Neuron (in vitro differentiated cells): ENCODE results near the gene OR52B2.

Source experiments
- H2AFZ ChIP-seq: one replicate; pipeline ENCODE4 v1.6.1; 2013; ENCODE audit warnings: low read depth, mild to moderate bottlenecking, inconsistent platforms, low read length, moderate library complexity
- H3K27me3 ChIP-seq: one replicate; pipeline ENCODE4 v1.6.1; 2013; ENCODE audit warnings: low read length; ENCODE audit not compliant: insufficient read depth
- H3K36me3 ChIP-seq: one replicate; pipeline ENCODE4 v1.6.1; 2013; ENCODE audit warnings: low read length; ENCODE audit not compliant: insufficient read depth
- H3K4me1 ChIP-seq: one replicate; pipeline ENCODE4 v1.6.1; 2013; ENCODE audit warnings: low read length; ENCODE audit not compliant: insufficient read depth
- H3K4me3 ChIP-seq: 2 replicates; pipeline ENCODE4 v1.5.1; 2013; ENCODE audit warnings: mild to moderate bottlenecking, low read length, moderate library complexity
- H3K9me3 ChIP-seq: one replicate; pipeline ENCODE4 v1.6.1; 2013; ENCODE audit warnings: low read length

OR52B2 gene

DNA sequence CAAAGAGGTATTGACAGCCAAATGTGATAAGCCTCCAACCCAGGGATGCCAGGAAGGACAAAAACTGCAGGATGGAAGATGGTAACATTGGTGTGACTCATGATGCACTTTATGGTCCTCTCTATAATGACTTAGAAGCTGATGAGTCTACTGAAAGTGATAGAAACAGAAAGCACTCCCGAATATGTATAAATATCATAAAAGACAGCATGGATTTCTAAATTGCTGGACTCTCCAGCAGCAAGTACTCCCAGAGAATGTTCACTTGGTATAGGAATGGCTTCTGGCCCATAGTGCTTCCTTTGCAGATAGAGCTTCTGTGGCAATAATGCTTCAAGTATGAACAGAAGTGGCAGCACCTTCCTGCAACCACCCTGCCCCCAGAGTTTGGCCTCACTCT lies at the start of gene OR52B2:
TSS of gene OR52B2 (minus strand) at position 101 of the 400 bp plus-strand sequence. CDS start at position 101, 0 bp downstream.
- no peaks in the 10 kb centered on the region for H3K4me1 ChIP-seq
- H3K36me3 ChIP-seq: no peaks in the 10 kb centered on the region
- H2AFZ ChIP-seq: no peak within 1 kb of the TSS
- H3K9me3 ChIP-seq: no peaks in the 10 kb centered on the region
- peaks cover 3% of the 10 kb centered on the region for H3K27me3 ChIP-seq
- H3K4me3 ChIP-seq: no peak within 1 kb of the TSS

DNA sequence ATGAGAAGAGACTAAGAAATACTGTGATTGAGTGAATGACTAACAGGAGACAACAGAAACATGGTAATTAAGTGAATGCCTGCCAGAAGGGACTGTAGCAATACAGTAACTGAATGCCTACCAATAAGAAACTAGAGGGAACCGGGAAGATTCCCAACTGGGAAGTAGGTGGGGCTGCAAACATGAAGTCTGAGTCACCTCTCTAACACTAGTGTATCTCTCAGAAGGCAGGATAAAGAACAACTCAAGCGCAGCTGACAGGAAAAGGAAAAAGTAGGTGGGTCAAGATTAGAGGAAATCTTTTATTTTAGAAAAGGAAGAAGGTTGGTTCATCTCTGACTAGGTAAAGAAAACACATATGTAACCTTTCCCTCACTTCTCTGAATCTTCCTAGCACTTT lies 49.2 kb upstream of the OR52B2 start:
- Histone ChIP-seq H3K4me1 (no peaks in the 10 kb centered on the region), H3K27me3 (no peaks in the 10 kb centered on the region), H3K9me3 (no peaks in the 10 kb centered on the region), H2AFZ (no peak overlapping the region), H3K4me3 (no peak overlapping the region), H3K36me3 (peaks cover 92% of the 10 kb centered on the region)

GRCh38 chr11:6217722-6218121 lies 47.6 kb upstream of the OR52B2 start:
- Histone ChIP-seq H3K4me3 (no peak overlapping the region), H3K9me3 (no peaks in the 10 kb centered on the region), H3K27me3 (no peaks in the 10 kb centered on the region), H3K36me3 (peaks cover 94% of the 10 kb centered on the region), H3K4me1 (no peaks in the 10 kb centered on the region), H2AFZ (no peak overlapping the region)

GRCh38 chr11:6216501-6216900 lies 46.4 kb upstream of the OR52B2 start:
- peaks cover 94% of the 10 kb centered on the region for H3K36me3 ChIP-seq
- no peak overlapping the region for H2AFZ ChIP-seq
- no peaks in the 10 kb centered on the region for H3K27me3 ChIP-seq
- H3K4me3 ChIP-seq: no peak overlapping the region
- no peaks in the 10 kb centered on the region for H3K9me3 ChIP-seq
- no peaks in the 10 kb centered on the region for H3K4me1 ChIP-seq

DNA sequence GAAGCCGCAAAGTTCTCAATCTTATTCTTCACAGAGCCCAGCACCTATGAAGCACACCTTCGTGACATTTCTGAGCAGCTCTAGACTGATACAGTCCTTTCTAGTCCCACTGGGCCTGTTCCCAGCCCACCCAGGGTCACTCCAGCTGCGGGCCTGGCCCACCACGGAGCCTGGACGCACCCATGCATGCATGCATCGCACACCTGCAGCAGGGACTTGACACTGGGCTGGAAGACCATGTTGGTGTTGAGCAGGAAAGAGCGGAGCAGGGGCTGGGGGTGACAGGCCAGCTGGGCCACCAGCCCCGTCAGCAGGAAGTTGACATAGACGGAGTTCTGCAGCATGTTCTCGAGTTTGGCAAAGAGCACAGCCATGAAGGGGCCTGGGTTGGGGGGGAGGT lies 44.4 kb upstream of the OR52B2 start:
- H3K9me3 ChIP-seq: no peaks in the 10 kb centered on the region
- no peaks in the 10 kb centered on the region for H3K27me3 ChIP-seq
- peaks cover 90% of the 10 kb centered on the region for H3K36me3 ChIP-seq
- H3K4me1 ChIP-seq: no peaks in the 10 kb centered on the region
- H3K4me3 ChIP-seq: no peak overlapping the region
- no peak overlapping the region for H2AFZ ChIP-seq

GRCh38 chr11:6210274-6210955 lies 40.3 kb upstream of the OR52B2 start:
- H3K9me3 ChIP-seq: no peaks in the 10 kb centered on the region
- H3K4me3 ChIP-seq: no peak overlapping the region
- no peak overlapping the region for H2AFZ ChIP-seq
- no peaks in the 10 kb centered on the region for H3K4me1 ChIP-seq
- peaks cover 63% of the 10 kb centered on the region for H3K36me3 ChIP-seq
- no peaks in the 10 kb centered on the region for H3K27me3 ChIP-seq

DNA sequence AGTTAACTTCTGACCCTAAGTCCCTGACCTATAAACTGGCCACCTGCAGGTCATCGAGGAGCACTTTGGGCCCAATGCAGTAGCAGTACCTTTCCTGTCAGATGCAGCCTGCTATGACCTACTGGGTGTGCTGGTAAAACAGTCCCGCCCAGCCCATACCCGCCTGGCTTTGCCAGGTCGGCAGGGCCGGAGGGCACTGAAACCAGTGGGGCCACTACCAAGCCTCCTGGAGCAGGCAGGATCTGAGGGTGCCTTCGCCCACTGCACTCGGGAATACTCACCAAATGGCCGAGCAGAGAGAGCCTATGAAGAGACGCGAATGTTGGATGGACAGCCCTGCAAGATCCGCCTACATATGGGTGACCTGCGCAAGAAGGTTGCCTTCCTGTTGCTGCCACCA lies 39.7 kb upstream of the OR52B2 start:
- peaks cover 59% of the 10 kb centered on the region for H3K36me3 ChIP-seq
- no peaks in the 10 kb centered on the region for H3K9me3 ChIP-seq
- H3K27me3 ChIP-seq: no peaks in the 10 kb centered on the region
- H3K4me3 ChIP-seq: no peak overlapping the region
- no peaks in the 10 kb centered on the region for H3K4me1 ChIP-seq
- H2AFZ ChIP-seq: no peak overlapping the region

- no peak overlapping the region for H2AFZ ChIP-seq
- peaks cover 28% of the 10 kb centered on the region for H3K36me3 ChIP-seq
- H3K4me3 ChIP-seq: no peak overlapping the region
- no peaks in the 10 kb centered on the region for H3K4me1 ChIP-seq
- H3K9me3 ChIP-seq: no peaks in the 10 kb centered on the region
- H3K27me3 ChIP-seq: no peaks in the 10 kb centered on the region
These were observed 36.5 kb upstream of the OR52B2 start for GRCh38 chr11:6206456-6207180.

- peaks cover 21% of the 10 kb centered on the region for H3K36me3 ChIP-seq
- H3K9me3 ChIP-seq: no peaks in the 10 kb centered on the region
- H3K4me1 ChIP-seq: no peaks in the 10 kb centered on the region
- H3K27me3 ChIP-seq: no peaks in the 10 kb centered on the region
- no peak within 1 kb of the TSS for H2AFZ ChIP-seq
- H3K4me3 ChIP-seq: no peak within 1 kb of the TSS
These were observed 35.2 kb upstream of the OR52B2 start, which contains the start of gene C11orf42 for GRCh38 chr11:6205366-6205765. C11orf42 (plus strand) TSS chr11:6205557; CDS start chr11:6205616, 59 bp downstream.

DNA sequence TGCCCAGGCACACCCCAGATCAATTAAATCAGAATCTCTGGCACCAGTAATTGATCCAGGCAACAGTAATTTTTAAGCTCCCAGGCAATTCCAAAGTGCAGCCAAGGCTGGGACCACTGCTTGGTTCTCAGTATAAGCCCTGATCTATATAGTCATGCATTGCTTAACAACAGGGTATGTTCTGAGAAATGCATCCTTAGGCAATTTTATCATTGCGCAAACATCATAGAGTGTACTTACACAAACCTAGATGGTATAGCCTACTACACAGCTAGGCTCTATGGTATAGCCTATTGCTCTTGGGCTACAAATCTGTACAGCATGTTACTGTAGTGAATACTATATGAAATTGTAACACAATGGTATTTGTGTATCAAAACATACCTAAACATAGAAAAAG lies 34.6 kb upstream of the OR52B2 start:
- H2AFZ ChIP-seq: no peak overlapping the region
- no peaks in the 10 kb centered on the region for H3K27me3 ChIP-seq
- no peaks in the 10 kb centered on the region for H3K4me1 ChIP-seq
- peaks cover 14% of the 10 kb centered on the region for H3K36me3 ChIP-seq
- no peak overlapping the region for H3K4me3 ChIP-seq
- no peaks in the 10 kb centered on the region for H3K9me3 ChIP-seq

DNA sequence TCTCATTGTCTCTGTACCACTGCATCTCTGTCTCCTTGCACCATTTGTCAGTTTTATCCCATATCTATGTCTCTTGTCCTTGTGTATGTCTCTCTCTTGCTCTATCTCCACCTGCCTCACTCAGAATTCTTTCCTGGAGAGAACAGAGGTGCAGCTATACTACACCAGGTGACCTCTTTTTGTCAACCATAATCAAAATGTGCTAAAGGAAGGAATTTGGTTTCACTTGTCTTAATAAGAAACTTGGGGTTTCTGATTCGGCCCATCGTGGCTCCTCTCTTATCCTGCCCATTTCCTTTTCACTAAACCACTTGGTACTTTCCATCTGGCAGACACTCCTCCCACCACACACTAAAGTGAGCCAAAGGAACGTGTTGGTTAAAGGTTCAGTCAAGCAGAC lies 33.2 kb upstream of the OR52B2 start:
- H3K27me3 ChIP-seq: no peaks in the 10 kb centered on the region
- H3K4me1 ChIP-seq: no peaks in the 10 kb centered on the region
- no peaks in the 10 kb centered on the region for H3K9me3 ChIP-seq
- H2AFZ ChIP-seq: no peak overlapping the region
- no peak overlapping the region for H3K4me3 ChIP-seq
- peaks cover 9% of the 10 kb centered on the region for H3K36me3 ChIP-seq

DNA sequence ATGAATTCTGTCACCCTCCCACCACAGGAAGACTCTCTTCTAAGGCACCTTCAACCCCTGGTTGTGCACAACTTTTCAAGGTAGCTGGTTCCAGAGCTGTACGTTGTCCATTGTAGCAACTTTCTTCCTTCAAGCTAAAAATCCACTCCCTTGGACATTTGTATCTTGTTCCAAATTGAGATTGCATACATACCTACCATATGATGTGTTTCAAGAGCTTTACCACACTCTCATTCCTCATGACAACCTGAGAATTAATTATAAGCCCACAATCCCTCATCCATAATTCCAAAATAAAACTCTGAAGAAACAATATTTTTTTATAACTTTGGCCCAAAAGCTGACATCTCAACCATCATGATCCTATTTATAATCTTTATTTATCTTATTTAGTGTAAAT lies 31.9 kb upstream of the OR52B2 start:
- Histone ChIP-seq H2AFZ (no peak overlapping the region), H3K36me3 (peaks cover 5% of the 10 kb centered on the region), H3K9me3 (no peaks in the 10 kb centered on the region), H3K4me3 (no peak overlapping the region), H3K27me3 (no peaks in the 10 kb centered on the region), H3K4me1 (no peaks in the 10 kb centered on the region)

GRCh38 chr11:6201481-6201880 lies 31.4 kb upstream of the OR52B2 start:
- no peaks in the 10 kb centered on the region for H3K4me1 ChIP-seq
- no peaks in the 10 kb centered on the region for H3K9me3 ChIP-seq
- H2AFZ ChIP-seq: no peak overlapping the region
- H3K36me3 ChIP-seq: peaks cover 5% of the 10 kb centered on the region
- H3K4me3 ChIP-seq: no peak overlapping the region
- no peaks in the 10 kb centered on the region for H3K27me3 ChIP-seq
